H1 (cell line): ENCODE results near the gene PRMT1. TPM values are rescaled to one million over a fixed set of nuclear protein-coding genes. Genes with fewer than 3 reads are reported as not detected.

Experiments used
- CTCF ChIA-PET: fragments of 300-600 bp; sonication (Branson Sonifier 250); formaldehyde crosslinking; loops from one replicate; lab custom pipeline; 2021; ENCODE audit not compliant: partially characterized antibody; lab: Charles Lee
- POLR2A ChIA-PET: fragments of 300-600 bp; sonication (Branson Sonifier 250); formaldehyde crosslinking; loops from one replicate; lab custom pipeline; 2021; ENCODE audit warnings: inconsistent platforms; ENCODE audit not compliant: partially characterized antibody; lab: Charles Lee
- DNase-seq, 2 experiments: peaks; one replicate each; pipeline versions ENCODE4 v3.0.0 to v3.0.0-alpha.2; 2010 to 2022; ENCODE audit warnings: low spot score in 2 of 2, low read depth in 1 of 2, mixed read lengths in 1 of 2
- FAIRE-seq: peaks from 2 replicates; lab custom pipeline; 2011; peaks lifted over from hg19 to GRCh38; lab: Jason Lieb, UNC
- H2AFZ ChIP-seq: 2 replicates; pipeline ENCODE4 v1.8.1; 2012; ENCODE audit warnings: low read length, inconsistent platforms
- H2AK5ac ChIP-seq: 2 replicates; pipeline ENCODE4 v1.6.1; 2013; ENCODE audit warnings: low read depth, low read length
- H2BK120ac ChIP-seq: replicated peaks from 2 replicates; pipeline ENCODE3; 2013; ENCODE audit warnings: low read depth, low read length, inconsistent platforms
- H2BK12ac ChIP-seq: 2 replicates; pipeline ENCODE4 v1.6.1; 2013; ENCODE audit warnings: low read depth, low read length
- H2BK15ac ChIP-seq: 2 replicates; pipeline ENCODE4 v1.6.1; 2013; ENCODE audit warnings: low read length
- H2BK20ac ChIP-seq: 2 replicates; pipeline ENCODE4 v1.6.1; 2013; ENCODE audit warnings: low read length
- H2BK5ac ChIP-seq: 2 replicates; pipeline ENCODE4 v1.6.1; 2013; ENCODE audit warnings: low read depth, low read length
- H3K14ac ChIP-seq: 2 replicates; pipeline ENCODE4 v1.6.1; 2013; ENCODE audit warnings: inconsistent platforms; ENCODE audit not compliant: insufficient read length
- H3K18ac ChIP-seq: 2 replicates; pipeline ENCODE4 v1.6.1; 2013; ENCODE audit warnings: low read length; ENCODE audit errors: extremely low read depth
- H3K23ac ChIP-seq: 2 replicates; pipeline ENCODE4 v1.6.1; 2013; ENCODE audit warnings: inconsistent platforms; ENCODE audit not compliant: insufficient read length
- H3K23me2 ChIP-seq: 2 replicates; pipeline ENCODE4 v1.6.1; 2013; ENCODE audit warnings: low read depth, low read length
- H3K27ac ChIP-seq: 2 replicates; pipeline ENCODE4 v1.6.1; 2011; ENCODE audit warnings: low read depth, low read length, inconsistent platforms
- H3K27me3 ChIP-seq, 4 experiments: replicated peaks in 1 of 4; 1 replicate in 1 of 4; 2 replicates in 3 of 4; pipeline versions ENCODE4 v1.6.1 to v1.8.1; 2011 to 2013; ENCODE audit warnings: low read length in 3 of 4, mild to moderate bottlenecking in 3 of 4, inconsistent platforms in 2 of 4, mixed read lengths in 2 of 4, moderate library complexity in 1 of 4; ENCODE audit not compliant: control insufficient read depth in 3 of 4, insufficient read depth in 3 of 4; ENCODE audit errors: extremely low read depth in 1 of 4
- H3K36me3 ChIP-seq, 4 experiments: 2 replicates each; pipeline versions ENCODE4 v1.6.1 to v1.8.1; 2011 to 2013; ENCODE audit warnings: mild to moderate bottlenecking in 4 of 4, low read length in 3 of 4, moderate library complexity in 2 of 4, control low read depth in 1 of 4, inconsistent platforms in 1 of 4; ENCODE audit not compliant: insufficient read depth in 4 of 4, control insufficient read depth in 2 of 4
- H3K4ac ChIP-seq: replicated peaks from 2 replicates; pipeline ENCODE3; 2013; ENCODE audit warnings: low read length, low read depth, mixed read lengths, inconsistent platforms; ENCODE audit not compliant: insufficient read length
- H3K4me1 ChIP-seq, 4 experiments: replicated peaks in 1 of 4; 1 replicate in 1 of 4; 2 replicates in 3 of 4; pipeline versions ENCODE4 v1.6.1 to v1.8.1; 2011 to 2013; ENCODE audit warnings: low read length in 3 of 4, inconsistent platforms in 2 of 4, mixed read lengths in 1 of 4; ENCODE audit not compliant: insufficient read depth in 4 of 4, control insufficient read depth in 3 of 4
- H3K4me2 ChIP-seq, 2 experiments: 2 replicates each; pipeline versions ENCODE4 v1.6.1 to v1.8.1; 2011 to 2013; ENCODE audit warnings: low read depth in 2 of 2, low read length in 2 of 2, control low read depth in 1 of 2, inconsistent platforms in 1 of 2, mild to moderate bottlenecking in 1 of 2; ENCODE audit not compliant: insufficient read depth in 1 of 2
- H3K4me3 ChIP-seq, 4 experiments: fragments of 200-600, 300-600 bp in 1 of 4; sonication (generic), shearing (Covaris generic), sonication (Bioruptor Twin) in 1 of 4; 2 replicates each; pipeline versions ENCODE4 v1.5.1 to v1.8.1; 2011 to 2016; ENCODE audit warnings: low read length in 4 of 4, low read depth in 3 of 4, control low read depth in 2 of 4, inconsistent platforms in 2 of 4, mild to moderate bottlenecking in 2 of 4, mixed read lengths in 1 of 4, moderate library complexity in 1 of 4; ENCODE audit not compliant: insufficient read depth in 2 of 4; ENCODE audit errors: extremely low read depth in 1 of 4
- H3K56ac ChIP-seq: replicated peaks from 2 replicates; pipeline ENCODE3; 2013; ENCODE audit warnings: low read depth, mild to moderate bottlenecking, mixed read lengths, low read length, inconsistent platforms; ENCODE audit not compliant: insufficient read length
- H3K79me1 ChIP-seq: 2 replicates; pipeline ENCODE4 v1.6.1; 2013; ENCODE audit warnings: low read depth, low read length, control low read depth
- H3K79me2 ChIP-seq, 2 experiments: 2 replicates each; pipeline versions ENCODE4 v1.6.1 to v1.8.1; 2012 to 2013; ENCODE audit warnings: low read length in 2 of 2, mild to moderate bottlenecking in 2 of 2, inconsistent platforms in 1 of 2; ENCODE audit not compliant: insufficient read depth in 2 of 2, control insufficient read depth in 1 of 2
- H3K9ac ChIP-seq, 4 experiments: replicated peaks in 1 of 4; 1 replicate in 1 of 4; 2 replicates in 3 of 4; pipeline versions ENCODE4 v1.6.1 to v1.8.1; 2011 to 2013; ENCODE audit warnings: low read depth in 3 of 4, low read length in 3 of 4, control low read depth in 2 of 4, mild to moderate bottlenecking in 2 of 4, moderate library complexity in 2 of 4, inconsistent platforms in 1 of 4; ENCODE audit errors: extremely low read depth in 1 of 4
- H3K9me3 ChIP-seq, 2 experiments: 2 replicates each; pipeline versions ENCODE4 v1.6.1 to v1.8.1; 2012 to 2013; ENCODE audit warnings: mild to moderate bottlenecking in 2 of 2, moderate library complexity in 2 of 2, control low read depth in 1 of 2, inconsistent platforms in 1 of 2, low read depth in 1 of 2, low read length in 1 of 2, mixed read lengths in 1 of 2; ENCODE audit not compliant: insufficient read depth in 2 of 2
- H4K20me1 ChIP-seq, 2 experiments: replicated peaks in 1 of 2; 2 replicates each; pipeline versions ENCODE3 to v1.8.1; 2011 to 2013; ENCODE audit warnings: inconsistent platforms in 2 of 2, low read length in 2 of 2, mild to moderate bottlenecking in 1 of 2; ENCODE audit not compliant: insufficient read depth in 2 of 2, control insufficient read depth in 1 of 2
- H4K5ac ChIP-seq: 2 replicates; pipeline ENCODE4 v1.6.1; 2013; ENCODE audit warnings: low read length, low read depth, mixed read lengths, inconsistent platforms; ENCODE audit not compliant: insufficient read length
- H4K8ac ChIP-seq: 2 replicates; pipeline ENCODE4 v1.8.0; 2013; ENCODE audit warnings: mild to moderate bottlenecking, moderate library complexity, low read length, inconsistent platforms; ENCODE audit not compliant: insufficient read depth; ENCODE audit errors: extremely low read depth
- H4K91ac ChIP-seq: replicated peaks from 2 replicates; pipeline ENCODE3; 2013; ENCODE audit warnings: low read length, mixed read lengths, inconsistent platforms; ENCODE audit not compliant: insufficient read length
- BACH1 ChIP-seq: IDR thresholded peaks from 2 replicates; pipeline ENCODE4 v1.6.1; 2012; ENCODE audit warnings: low read length, improper control_type of control experiment
- EGR1 ChIP-seq: IDR thresholded peaks from 2 replicates; pipeline ENCODE4 v1.6.1; 2011; ENCODE audit warnings: low read depth, low read length, borderline replicate concordance
- SIX5 ChIP-seq: IDR thresholded peaks from 2 replicates; pipeline ENCODE4 v1.6.1; 2011; ENCODE audit warnings: mild to moderate bottlenecking, low read depth, low read length
- SP2 ChIP-seq: IDR thresholded peaks from 2 replicates; pipeline ENCODE4 v1.6.1; 2012; ENCODE audit warnings: mild to moderate bottlenecking, low read length, inconsistent platforms
- WGBS, 2 experiments: shearing (Covaris generic) in 1 of 2; methylation state at CpG; one replicate each; pipeline versions ENCODE4 v1.1.6 to v1.1.7; 2013 to 2015; ENCODE audit warnings: low lambda C conversion rate in 2 of 2, mixed read lengths in 2 of 2, inconsistent platforms in 1 of 2, low coverage in 1 of 2, missing lambda C conversion rate in 1 of 2; ENCODE audit not compliant: insufficient replicate concordance in 2 of 2, insufficient coverage in 1 of 2, insufficient read length in 1 of 2; ENCODE audit errors: extremely low coverage in 1 of 2, missing lambda C conversion rate in 1 of 2; 5-methylcytosine and 5-hydroxymethylcytosine counted together
- polyA plus RNA-seq, 7 experiments: library from polyadenylated mRNA; depleted of rRNA in 3 of 7; stranded (reverse) in 5 of 7; unstranded in 2 of 7; fragments of >200 nt in 5 of 7; fragments of 200-250 nt in 2 of 7; gene quantifications; 1 replicate in 5 of 7; 2 replicates in 1 of 7; 4 replicates in 1 of 7; pipeline versions ENCODE4 v1.2.1 to v1.2.3, GENCODE V29; 2011 to 2013; ENCODE audit warnings: missing spikeins in 2 of 7, mixed read lengths in 2 of 7
- total RNA-seq: library from RNA; stranded (reverse); fragmentation: NEBNext Ultra II Directional; extraction: Animal tissue kit (Norgen Biotek cat#: 25700); gene quantifications from 2 replicates; pipeline ENCODE4 v1.2.1, GENCODE V29; 2021

PRMT1 gene
- total and polyA plus RNA-seq, 2 of the 8 experiments (the other 6 are each of a cell fraction or from before 2014, with no cell fraction given) = 561 to 1,215 TPM

DNA sequence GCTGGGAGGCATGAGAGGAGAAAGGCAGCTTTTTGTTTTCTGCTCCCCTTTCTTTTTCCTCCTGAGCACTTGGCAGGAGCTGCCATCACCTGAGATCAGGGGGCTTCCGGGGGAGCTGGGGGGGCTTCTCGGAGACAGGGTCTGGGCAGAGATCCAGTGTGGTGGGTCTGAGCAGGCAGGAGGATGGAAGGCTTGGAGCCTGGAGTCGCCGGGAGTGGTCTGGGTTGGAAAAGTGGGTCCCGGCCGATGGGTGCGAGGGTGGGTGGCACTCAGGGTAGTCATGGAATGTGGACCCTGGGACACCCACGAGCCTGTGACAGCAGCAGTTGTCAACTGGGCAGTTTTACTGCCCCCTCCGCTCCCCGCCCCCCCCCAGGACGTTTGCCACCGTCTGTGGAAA, 10.1 kb downstream of the PRMT1 start:
- Histone ChIP-seq H2AFZ (no peak overlapping the region), H3K4me1 (peaks cover 0 to 21% (median 14%) of the 10 kb centered on the region in 4 experiments; a peak in 6 of 7 replicates), H3K9ac (no peak overlapping the region), H3K4ac (no peak overlapping the region), H3K36me3 (peaks cover 21 to 50% (median 34%) of the 10 kb centered on the region in 4 experiments), H2BK15ac (no peak overlapping the region), H3K27me3 (no peaks in the 10 kb centered on the region), H2BK120ac (no peak overlapping the region), H2BK12ac (no peak overlapping the region), H3K79me2 (peaks cover 0 to 13% of the 10 kb centered on the region in 2 experiments; a peak in 2 of 4 replicates), H3K9me3 (no peaks in the 10 kb centered on the region), H3K56ac (no peak overlapping the region), H2AK5ac (no peak overlapping the region), H3K23ac (no peak overlapping the region), H2BK5ac (no peak overlapping the region), H3K23me2 (peaks cover 20% of the 10 kb centered on the region), H2BK20ac (no peak overlapping the region), H4K91ac (no peak overlapping the region), H3K18ac (no peak overlapping the region), H3K79me1 (peaks cover 10% of the 10 kb centered on the region; the same call in 1 of the 2 replicates), H4K5ac (no peak overlapping the region), H3K27ac (no peak overlapping the region), H3K4me2 (no peak overlapping the region), H4K8ac (no peak overlapping the region), H4K20me1 (peaks cover 21 to 41% of the 10 kb centered on the region in 2 experiments), H3K14ac (no peak overlapping the region), H3K4me3 (no peak overlapping the region)
- ChIA-PET POLR2A (interaction anchor here (0.7 to 12.2 kb wide), 8 partner anchors 8 to 191 kb away, joined by 3 to 168 read pairs (median 4); partner anchors contain the start of genes PRMT1 and RPS11), CTCF (interaction anchor here (0.6 to 2.0 kb wide), 5 partner anchors 8 to 339 kb away, joined by 3 to 11 read pairs (median 4); no protein-coding TSS in a partner anchor)
- DNase-seq (no peak), FAIRE-seq (no peak)
- 94% methylated on average over 8 of the region's 12 CpGs; no CpG with 5 or more reads in 1 of the 2 experiments for WGBS, 2 experiments
- TF ChIP-seq EGR1 (no peak), SIX5 (no peak), BACH1 (no peak), SP2 (no peak)
